ENCODE data around the gene RUNX1.

Gene RUNX1

GRCh38 chr21:35062016-35062415 is 12.9 kb upstream of the RUNX1 start:
- in situ Hi-C loops (cut with MboI; ENCODE audit: low sequenced_read_pairs) = no loop called here

- in situ Hi-C loops (cut with MboI; ENCODE audit: low sequenced_read_pairs) = no loop called here
These were observed 10.6 kb upstream of the RUNX1 start for GRCh38 chr21:35059742-35060141.

DNA sequence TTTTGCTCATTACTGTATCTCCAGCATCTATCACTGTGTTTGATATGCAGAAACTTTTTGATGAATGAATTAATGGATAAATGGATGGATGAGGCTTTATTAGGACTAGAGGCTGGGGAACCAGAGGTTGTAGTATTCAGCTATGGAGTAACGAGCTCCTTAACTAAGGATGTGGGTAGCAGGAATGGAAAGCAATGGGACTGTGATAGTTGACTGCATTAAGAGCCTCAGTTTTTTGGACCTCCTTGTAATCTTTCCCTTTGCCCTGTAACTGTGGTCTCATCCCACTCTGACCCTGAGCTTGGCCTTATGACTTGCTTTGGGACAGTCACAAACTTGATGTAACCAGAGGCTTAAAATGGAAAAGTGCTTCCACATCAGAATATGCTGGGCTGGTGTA is 9.0 kb upstream of the RUNX1 start:
- in situ Hi-C loops (cut with MboI; ENCODE audit: low sequenced_read_pairs) = no loop called here

DNA sequence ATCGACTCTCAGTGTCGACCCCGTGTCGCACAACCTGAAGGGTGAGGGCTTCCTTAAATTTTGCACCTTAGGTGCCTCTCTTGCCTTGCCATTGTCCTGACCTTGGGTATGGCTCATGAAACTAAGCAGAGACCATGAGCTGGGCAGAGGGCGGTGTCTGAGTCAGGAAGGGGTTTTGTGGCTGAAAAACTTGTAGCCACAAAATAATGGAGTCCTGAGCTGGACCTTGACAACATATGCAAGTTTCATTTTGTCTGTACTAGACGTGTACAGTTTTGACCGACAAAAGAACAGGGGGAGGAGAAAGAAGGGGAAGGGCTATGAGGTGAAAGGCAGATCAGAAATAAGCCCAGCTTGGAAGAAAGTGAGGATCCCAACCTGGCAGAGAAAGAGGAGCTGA is 8.3 kb upstream of the RUNX1 start:
- in situ Hi-C loops (cut with MboI; ENCODE audit: low sequenced_read_pairs) = no loop called here

- in situ Hi-C loops (cut with MboI; ENCODE audit: low sequenced_read_pairs) = no loop called here
These were observed 4.4 kb upstream of the RUNX1 start for GRCh38 chr21:35053356-35054096.

GRCh38 chr21:35052801-35053200 is 3.7 kb upstream of the RUNX1 start:
- in situ Hi-C loops (cut with MboI; ENCODE audit: low sequenced_read_pairs) = no loop called here

DNA sequence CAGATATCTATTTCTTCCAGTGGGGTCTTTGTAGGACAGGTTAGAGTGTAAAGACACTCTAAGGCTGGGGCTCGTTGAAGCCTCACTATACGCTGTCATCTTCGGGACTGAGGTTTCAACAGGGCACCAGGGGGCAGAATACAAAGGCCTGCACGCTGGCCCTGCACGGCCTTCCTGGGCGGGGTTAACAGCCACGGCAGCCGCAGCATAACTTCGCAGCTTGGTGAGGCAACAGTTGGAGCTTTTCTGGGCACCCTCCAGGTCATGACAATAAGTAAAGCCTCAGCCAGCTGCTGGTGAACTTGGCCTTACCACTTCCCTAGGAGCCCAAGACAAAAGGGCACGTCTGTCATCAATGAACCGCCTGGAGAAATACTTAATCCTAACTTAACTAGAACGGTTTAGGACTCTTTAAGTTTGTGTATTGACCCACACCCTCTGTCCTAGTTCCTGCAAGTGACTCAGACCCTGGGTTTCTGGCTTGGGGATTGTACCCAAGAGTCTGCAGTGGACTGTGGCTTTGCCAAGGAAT is 2.3 kb upstream of the RUNX1 start:
- in situ Hi-C loops (cut with MboI; ENCODE audit: low sequenced_read_pairs) = no loop called here

GRCh38 chr21:35050348-35051286 is 1.5 kb upstream of the RUNX1 start:
- in situ Hi-C loops (cut with MboI; ENCODE audit: low sequenced_read_pairs) = no loop called here

GRCh38 chr21:35048183-35048601 is 910 bp downstream of the RUNX1 start:
- in situ Hi-C loops (cut with MboI; ENCODE audit: low sequenced_read_pairs) = no loop called here

DNA sequence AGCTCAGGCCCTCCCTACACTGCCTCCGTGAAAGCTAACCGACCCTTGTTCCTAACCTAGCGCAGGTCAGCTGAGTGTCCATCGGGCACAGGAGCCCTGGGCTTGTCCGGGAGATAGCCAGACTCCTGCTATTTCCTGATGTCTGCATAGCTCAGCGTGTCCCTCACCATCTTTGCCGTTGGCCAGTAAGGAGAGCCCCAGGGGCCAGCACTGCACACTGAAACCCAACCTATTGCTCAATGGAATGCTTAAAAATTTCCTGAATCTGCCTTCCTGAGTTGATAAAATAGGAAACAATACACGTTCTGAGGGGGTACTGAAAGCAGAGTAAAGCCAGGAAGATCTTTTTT is 2.2 kb downstream of the RUNX1 start:
- in situ Hi-C loops (cut with MboI; ENCODE audit: low sequenced_read_pairs) = no loop called here

DNA sequence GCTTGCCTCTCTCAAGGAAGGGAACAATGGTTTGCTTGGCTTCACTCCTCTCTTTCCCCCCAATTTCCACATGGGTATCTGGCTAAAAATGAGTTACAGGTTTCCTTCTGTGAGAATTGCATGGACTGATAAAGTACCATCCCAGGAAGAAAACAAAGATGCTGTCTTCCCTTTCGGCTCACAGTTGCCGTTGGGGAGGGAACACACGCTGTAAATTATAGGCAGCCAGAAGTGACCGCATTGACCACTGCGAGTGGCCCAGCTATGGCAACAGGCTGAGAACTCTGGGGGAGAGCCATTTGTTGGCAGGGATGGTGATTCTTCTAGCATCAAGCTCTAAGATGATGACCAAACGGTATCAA is 2.9 kb downstream of the RUNX1 start:
- in situ Hi-C loops (cut with MboI; ENCODE audit: low sequenced_read_pairs) = no loop called here

DNA sequence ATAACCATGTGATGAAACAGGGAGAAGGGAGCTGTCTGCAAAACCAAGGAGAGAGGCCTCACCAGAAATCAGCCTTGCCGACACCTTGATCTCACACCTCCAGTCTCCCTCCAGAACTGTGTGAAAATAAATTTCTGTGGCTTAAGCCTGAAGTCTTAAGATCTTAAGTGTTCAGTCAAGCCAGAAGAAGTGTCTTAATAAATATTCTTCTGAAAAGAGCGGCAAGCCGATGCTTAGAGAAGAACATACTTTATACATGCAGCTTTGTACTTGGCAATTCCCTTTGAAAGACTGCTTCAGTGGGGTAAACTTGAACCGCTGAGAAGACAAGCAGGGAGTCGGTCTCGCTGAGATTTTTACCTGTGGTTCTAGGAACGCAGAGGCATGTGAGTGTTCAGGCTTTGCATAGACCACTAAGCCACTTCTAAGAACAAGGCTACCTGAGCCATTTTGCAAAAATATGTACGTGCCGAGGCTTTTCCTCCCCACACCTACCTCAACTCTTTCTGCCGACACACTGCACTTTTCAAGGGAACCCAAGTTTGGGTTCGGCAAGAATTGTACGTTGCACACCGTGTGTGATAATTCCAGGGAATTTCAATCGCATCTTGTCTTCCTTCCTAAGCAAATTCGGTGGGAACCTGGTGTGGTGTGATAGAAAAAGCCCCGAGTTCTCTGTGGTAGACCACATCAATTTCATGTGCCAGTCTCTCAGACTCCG is 3.4 kb downstream of the RUNX1 start:
- in situ Hi-C loops (cut with MboI; ENCODE audit: low sequenced_read_pairs) = no loop called here

GRCh38 chr21:35044770-35045541 is 4.1 kb downstream of the RUNX1 start:
- in situ Hi-C loops (cut with MboI; ENCODE audit: low sequenced_read_pairs) = no loop called here

GRCh38 chr21:35044128-35044527 is 5.0 kb downstream of the RUNX1 start:
- in situ Hi-C loops (cut with MboI; ENCODE audit: low sequenced_read_pairs) = no loop called here

- in situ Hi-C loops (cut with MboI; ENCODE audit: low sequenced_read_pairs) = no loop called here
These were observed 5.6 kb downstream of the RUNX1 start for GRCh38 chr21:35043549-35043948.

DNA sequence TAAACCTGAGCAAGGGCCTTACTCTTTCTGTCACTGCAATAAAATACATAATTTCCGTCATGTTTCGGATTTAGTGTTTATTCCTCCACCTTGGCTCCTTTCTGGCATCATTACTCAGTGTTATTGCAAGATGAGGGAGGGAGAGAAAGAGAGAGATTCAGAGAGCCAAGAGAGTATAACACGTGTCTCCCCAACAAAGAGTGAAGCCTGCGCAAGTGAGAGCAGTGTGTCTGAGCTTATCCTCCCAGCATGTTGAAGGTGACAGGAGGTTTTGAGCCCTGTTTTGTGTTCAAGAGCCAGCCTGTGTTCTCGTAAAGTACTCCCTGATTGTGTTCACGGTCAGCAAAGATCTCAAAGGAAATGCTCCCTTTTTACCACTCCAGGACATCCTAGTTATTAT is 6.3 kb downstream of the RUNX1 start:
- in situ Hi-C loops (cut with MboI; ENCODE audit: low sequenced_read_pairs) = no loop called here

DNA sequence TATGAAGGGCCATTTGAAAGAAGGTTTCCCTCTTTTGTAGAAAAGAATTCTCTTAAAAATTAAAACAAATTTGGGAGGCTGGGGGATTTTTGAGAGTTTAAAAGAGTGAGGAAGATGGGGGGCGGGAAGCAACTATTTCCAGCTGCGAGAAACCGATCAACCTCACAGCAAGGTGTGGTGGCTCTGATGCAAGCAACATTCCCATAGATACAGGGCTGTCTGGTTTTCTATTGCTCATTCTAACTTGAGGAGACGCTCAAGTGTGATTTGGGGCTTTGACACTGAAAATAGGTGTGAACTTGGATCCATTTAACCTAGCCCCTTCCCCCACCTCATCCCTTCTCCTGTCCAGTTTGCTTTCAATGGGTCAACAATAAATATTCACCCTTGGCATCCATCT is 7.2 kb downstream of the RUNX1 start:
- in situ Hi-C loops (cut with MboI; ENCODE audit: low sequenced_read_pairs) = no loop called here

- in situ Hi-C loops (cut with MboI; ENCODE audit: low sequenced_read_pairs) = no loop called here
These were observed 8.0 kb downstream of the RUNX1 start for GRCh38 chr21:35041122-35041521.

- in situ Hi-C loops (cut with MboI; ENCODE audit: low sequenced_read_pairs) = no loop called here
These were observed 9.4 kb downstream of the RUNX1 start for GRCh38 chr21:35039595-35040289.

DNA sequence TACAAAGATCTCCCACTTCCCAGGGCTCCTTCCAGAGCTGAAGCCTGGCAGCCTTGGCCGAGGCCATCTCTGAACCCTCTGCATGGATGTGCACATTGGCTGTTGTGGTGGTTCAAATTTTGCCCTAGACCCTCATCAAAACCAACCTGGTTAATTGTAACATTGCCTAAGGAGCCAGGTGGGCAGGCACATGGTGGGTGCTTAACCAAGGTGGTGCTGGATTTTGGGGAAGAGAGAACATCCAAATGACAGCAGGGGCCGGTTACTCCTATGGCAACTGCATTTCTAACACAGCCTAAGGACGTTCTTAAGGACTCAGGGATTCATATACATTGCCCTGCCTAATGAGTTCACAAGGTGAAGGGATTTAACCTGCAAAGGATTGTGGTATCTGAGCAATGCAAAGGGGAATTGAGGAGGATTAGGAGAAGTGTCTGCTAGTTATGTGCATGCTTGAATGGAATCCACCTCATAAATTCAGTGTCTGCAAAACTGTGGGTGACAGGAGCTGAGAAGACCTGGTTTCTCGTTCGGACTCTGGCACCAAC is 10.3 kb downstream of the RUNX1 start:
- in situ Hi-C loops (cut with MboI; ENCODE audit: low sequenced_read_pairs) = no loop called here
